Spleen (tissue), 7 donors: Measurements from ENCODE around the gene GBP5.

ENCODE experiments used
- CTCF ChIP-seq, 11 experiments: fragments of 200-600 bp in 7 of 11; fragments of 450-650 bp in 4 of 11; sonication (generic) in 4 of 11; IDR thresholded peaks in 8 of 11; conservative IDR thresholded peaks in 3 of 11; 1 replicate in 7 of 11; 2 replicates in 4 of 11; pipeline versions ENCODE4 v1.4.0 to v1.8.0; 2016 to 2021; ENCODE audit warnings: antibody characterized with exemption in 11 of 11, inconsistent platforms in 4 of 11, mild to moderate bottlenecking in 1 of 11
- POLR2A ChIP-seq, 3 donors: fragments of 450-650 bp; IDR thresholded peaks; one replicate each; pipeline ENCODE4 v1.5.1; 2017; ENCODE audit warnings: antibody characterized with exemption in 3 of 3, mild to moderate bottlenecking in 1 of 3
- POLR2AphosphoS5 ChIP-seq, 3 donors: sonication (generic); formaldehyde crosslinking; IDR thresholded peaks; one replicate each; pipeline ENCODE4 v1.5.1; 2017; ENCODE audit warnings: antibody characterized with exemption in 3 of 3
- donor health status: DM: no; HTN: no; CAD: no; lungs with moderate emphysema.
- donor health status: DM: no; HTN: no; CAD: no.
- donor health status: DM: no; HTN: no; CAD: no.

GRCh38 chr1:89305493-89305892 is 32.8 kb upstream of the GBP5 start:
- TF ChIP-seq CTCF (IDR thresholded peaks at IDR 0.05 in 8 of 11, conservative IDR thresholded peaks at IDR 0.05 in 3 of 11) (no peak), POLR2A (IDR thresholded peaks at IDR 0.05) (no peak), POLR2AphosphoS5 (IDR thresholded peaks at IDR 0.05) (no peak)
